ENCODE measurements around the gene PTP4A2. TPM values are rescaled to one million over a fixed set of nuclear protein-coding genes. Genes with fewer than 3 reads are reported as not detected.
A peak's percentile ranks its signal among the peaks of the same experiment; 100 is the strongest.

The PTP4A2 gene
- total and polyA plus RNA-seq, 2 donors from 2014 or later, result 130 to 236 TPM

DNA sequence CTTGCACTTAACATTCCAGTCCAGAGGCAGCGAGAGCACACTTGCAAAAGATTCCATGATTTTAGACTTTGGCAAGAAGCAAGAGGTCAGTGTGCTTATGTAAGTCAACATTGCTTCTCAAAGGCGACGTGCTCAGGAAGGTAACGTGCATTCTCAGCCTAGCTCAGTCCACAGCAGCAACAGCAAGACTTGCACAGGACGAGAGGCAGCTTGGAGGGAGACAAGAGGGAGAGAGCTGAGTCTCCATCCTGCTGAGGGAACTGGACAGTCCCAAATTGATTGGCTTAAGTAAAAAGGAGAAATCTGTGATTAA is 56.5 kb downstream of the PTP4A2 start:
- peak in 2 of 5 donors; percentile 14 to 23 for DNase-seq

DNA sequence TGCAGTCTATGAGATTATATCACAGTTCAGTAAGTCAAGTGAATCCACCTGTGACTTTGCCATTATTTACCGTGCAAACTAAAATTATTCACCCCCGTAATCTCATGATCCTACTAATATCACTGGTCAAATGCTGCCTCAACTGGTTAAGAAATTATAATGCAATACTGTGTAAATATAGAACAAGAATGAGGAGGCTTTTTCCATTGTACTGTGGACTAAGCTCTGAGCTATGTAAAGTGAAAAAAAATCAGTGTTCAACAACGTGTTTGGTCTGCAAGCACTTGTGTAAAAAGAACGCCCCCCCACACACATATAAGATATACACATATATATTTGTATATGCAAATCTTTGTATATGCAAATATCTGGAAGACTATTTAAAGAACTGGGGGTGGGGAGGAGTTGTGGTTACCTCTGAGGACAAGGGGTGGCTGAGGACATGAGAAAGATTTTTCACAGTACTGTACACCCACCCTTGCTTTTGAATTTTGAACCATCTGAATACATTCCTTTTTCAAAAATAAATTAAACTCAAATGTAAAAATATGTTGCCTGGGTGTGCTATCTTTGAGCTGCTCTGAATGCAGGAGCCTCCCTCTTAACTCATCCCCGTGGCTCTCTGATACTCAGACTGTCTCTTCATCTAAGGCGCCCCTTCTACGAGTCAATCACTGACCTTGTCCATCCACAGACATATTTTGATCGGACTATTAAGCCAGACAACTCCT is 57.0 kb downstream of the PTP4A2 start:
- Histone ChIP-seq H3K27me3 (ENCODE audit: control insufficient read depth, insufficient read depth, low read length) (no peaks in the 10 kb centered on the region), H3K4me3 (ENCODE audit: low read length in 3 of 3) (peak overlapping the region in 1 of 3 donors; percentile 48), H3K36me3 (ENCODE audit: control insufficient read depth in 2 of 3, insufficient read depth in 3 of 3, low read length in 3 of 3) (no peaks in the 10 kb centered on the region), H3K9ac (ENCODE audit: low read length in 3 of 3) (peak overlapping the region in 1 of 3 donors; percentile 40), H3K4me1 (ENCODE audit: control insufficient read depth in 2 of 3, insufficient read depth in 2 of 3, low read depth in 1 of 3, low read length in 3 of 3) (peaks cover 0 to 12% (median 0%) of the 10 kb centered on the region in 3 donors), H3K27ac (ENCODE audit: low read depth in 2 of 2, low read length in 2 of 2) (no peak overlapping the region), H3K9me3 (ENCODE audit: control insufficient read depth in 2 of 3, insufficient read depth in 1 of 3, low read length in 3 of 3) (no peaks in the 10 kb centered on the region)
- DNase-seq (peak in 1 of 5 donors; percentile 5), FAIRE-seq (no peak)
- TF ChIP-seq, protein P1, sequence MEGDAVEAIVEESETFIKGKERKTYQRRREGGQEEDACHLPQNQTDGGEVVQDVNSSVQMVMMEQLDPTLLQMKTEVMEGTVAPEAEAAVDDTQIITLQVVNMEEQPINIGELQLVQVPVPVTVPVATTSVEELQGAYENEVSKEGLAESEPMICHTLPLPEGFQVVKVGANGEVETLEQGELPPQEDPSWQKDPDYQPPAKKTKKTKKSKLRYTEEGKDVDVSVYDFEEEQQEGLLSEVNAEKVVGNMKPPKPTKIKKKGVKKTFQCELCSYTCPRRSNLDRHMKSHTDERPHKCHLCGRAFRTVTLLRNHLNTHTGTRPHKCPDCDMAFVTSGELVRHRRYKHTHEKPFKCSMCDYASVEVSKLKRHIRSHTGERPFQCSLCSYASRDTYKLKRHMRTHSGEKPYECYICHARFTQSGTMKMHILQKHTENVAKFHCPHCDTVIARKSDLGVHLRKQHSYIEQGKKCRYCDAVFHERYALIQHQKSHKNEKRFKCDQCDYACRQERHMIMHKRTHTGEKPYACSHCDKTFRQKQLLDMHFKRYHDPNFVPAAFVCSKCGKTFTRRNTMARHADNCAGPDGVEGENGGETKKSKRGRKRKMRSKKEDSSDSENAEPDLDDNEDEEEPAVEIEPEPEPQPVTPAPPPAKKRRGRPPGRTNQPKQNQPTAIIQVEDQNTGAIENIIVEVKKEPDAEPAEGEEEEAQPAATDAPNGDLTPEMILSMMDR (IDR thresholded peaks at IDR 0.05; ENCODE audit: borderline replicate concordance, extremely low read depth, insufficient read depth), result no peak
- intact Hi-C loops (cut with DNase I), result no loop called here

More for the DNA sequence above, 56.5 kb downstream of the PTP4A2 start:
- H3K27ac ChIP-seq (ENCODE audit: low read depth in 2 of 2, low read length in 2 of 2), result no peak overlapping the region
- intact Hi-C loops (cut with DNase I), result no loop called here
- FAIRE-seq, result no peak
- H3K27me3 ChIP-seq (ENCODE audit: control insufficient read depth, insufficient read depth, low read length), result no peaks in the 10 kb centered on the region
- peak overlapping the region in 1 of 3 donors; percentile 40 for H3K9ac ChIP-seq (ENCODE audit: low read length in 3 of 3)
- H3K36me3 ChIP-seq (ENCODE audit: control insufficient read depth in 2 of 3, insufficient read depth in 3 of 3, low read length in 3 of 3), result no peaks in the 10 kb centered on the region
- TF ChIP-seq, protein P1 (IDR thresholded peaks at IDR 0.05; ENCODE audit: borderline replicate concordance, extremely low read depth, insufficient read depth), result no peak
- H3K4me3 ChIP-seq (ENCODE audit: low read length in 3 of 3), result peak overlapping the region in 1 of 3 donors; percentile 48
- H3K4me1 ChIP-seq (ENCODE audit: control insufficient read depth in 2 of 3, insufficient read depth in 2 of 3, low read depth in 1 of 3, low read length in 3 of 3), result peaks cover 0 to 12% (median 0%) of the 10 kb centered on the region in 3 donors
- H3K9me3 ChIP-seq (ENCODE audit: control insufficient read depth in 2 of 3, insufficient read depth in 1 of 3, low read length in 3 of 3), result no peaks in the 10 kb centered on the region

- intact Hi-C loops (cut with DNase I), result no loop called here
- no peak overlapping the region for H3K9ac ChIP-seq (ENCODE audit: low read length in 3 of 3)
- DNase-seq (no peak), FAIRE-seq (no peak)
- TF ChIP-seq, protein P1 (IDR thresholded peaks at IDR 0.05; ENCODE audit: borderline replicate concordance, extremely low read depth, insufficient read depth), result no peak
- no peak overlapping the region for H3K4me3 ChIP-seq (ENCODE audit: low read length in 3 of 3)
- H3K27ac ChIP-seq (ENCODE audit: low read depth in 2 of 2, low read length in 2 of 2), result no peak overlapping the region
- no peaks in the 10 kb centered on the region for H3K36me3 ChIP-seq (ENCODE audit: control insufficient read depth in 2 of 3, insufficient read depth in 3 of 3, low read length in 3 of 3)
- no peaks in the 10 kb centered on the region for H3K27me3 ChIP-seq (ENCODE audit: control insufficient read depth, insufficient read depth, low read length)
- H3K9me3 ChIP-seq (ENCODE audit: control insufficient read depth in 2 of 3, insufficient read depth in 1 of 3, low read length in 3 of 3), result no peaks in the 10 kb centered on the region
- peaks cover 0 to 15% (median 0%) of the 10 kb centered on the region in 3 donors for H3K4me1 ChIP-seq (ENCODE audit: control insufficient read depth in 2 of 3, insufficient read depth in 2 of 3, low read depth in 1 of 3, low read length in 3 of 3)
Measured at GRCh38 chr1:31879981-31880608, 58.1 kb downstream of the PTP4A2 start.

Measured in kidney (tissue), 14 donors.